GM23248 (cell line): ENCODE data around the gene MBD4.

Experiments used
- EZH2 ChIP-seq: fragments of 200-600 bp; sonication (generic); IDR thresholded peaks from 2 replicates; pipeline ENCODE4 v1.6.1; 2018; ENCODE audit warnings: antibody characterized with exemption, mild to moderate bottlenecking; ENCODE audit not compliant: insufficient read depth, poor library complexity, severe bottlenecking
- EZH2phosphoT487 ChIP-seq: fragments of 200-600 bp; sonication (generic); IDR thresholded peaks from 2 replicates; pipeline ENCODE4 v1.6.1; 2018; ENCODE audit warnings: antibody characterized with exemption, moderate library complexity, mild to moderate bottlenecking, low read depth; ENCODE audit not compliant: insufficient read depth

- no peak for TF ChIP-seq EZH2phosphoT487
- TF ChIP-seq EZH2 = no peak
Observed at GRCh38 chr3:129463094-129463493, 23.3 kb upstream of the MBD4 start.
